SH-SY5Y (cell line): Measurements from ENCODE around the gene PARD3.

ENCODE experiments used
- GATA2 ChIP-seq: IDR thresholded peaks from 2 replicates; pipeline ENCODE4 v1.6.1; 2011; ENCODE audit warnings: mild to moderate bottlenecking, low read depth, low read length
- GATA3 ChIP-seq: IDR thresholded peaks from 2 replicates; pipeline ENCODE4 v1.6.1; 2011; ENCODE audit warnings: low read depth, mild to moderate bottlenecking, low read length, moderate library complexity

DNA sequence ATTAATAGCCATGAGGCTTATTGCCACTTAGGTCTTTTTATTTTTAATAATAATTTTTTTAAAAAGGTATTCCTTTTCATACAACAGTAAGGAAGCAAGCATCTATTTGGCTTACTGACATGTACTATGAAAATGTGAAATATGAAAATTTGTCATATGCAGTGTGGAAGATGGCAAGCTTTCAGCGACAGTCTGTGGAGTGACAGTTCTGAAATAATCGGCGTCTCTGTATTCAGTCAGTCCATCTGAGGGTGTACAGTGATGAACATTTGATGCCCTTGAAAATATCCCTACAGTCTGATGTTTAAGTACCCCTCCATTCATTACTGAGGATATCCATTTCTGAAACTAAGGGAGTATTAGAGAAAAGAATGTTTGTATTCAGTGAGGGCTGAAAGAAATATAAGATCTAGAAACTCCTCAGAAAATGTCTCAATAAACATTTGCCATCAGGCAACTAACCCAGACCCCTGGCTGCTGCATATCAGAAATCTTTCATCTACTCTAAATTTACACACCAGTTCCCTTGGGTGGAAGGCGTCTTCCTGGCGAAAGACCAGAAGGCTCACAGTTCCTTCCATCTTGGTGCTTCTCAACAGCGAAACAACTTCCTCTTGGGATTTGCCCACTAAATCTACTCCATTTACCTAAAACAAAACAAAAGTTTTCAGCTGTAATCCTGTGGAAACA is 440.6 kb downstream of the PARD3 start:
- TF ChIP-seq GATA3 (no peak), GATA2 (no peak)
